ENCODE results near the gene WDFY3.
A peak's percentile ranks its signal among the peaks of the same experiment; 100 is the strongest.

Gene WDFY3

DNA sequence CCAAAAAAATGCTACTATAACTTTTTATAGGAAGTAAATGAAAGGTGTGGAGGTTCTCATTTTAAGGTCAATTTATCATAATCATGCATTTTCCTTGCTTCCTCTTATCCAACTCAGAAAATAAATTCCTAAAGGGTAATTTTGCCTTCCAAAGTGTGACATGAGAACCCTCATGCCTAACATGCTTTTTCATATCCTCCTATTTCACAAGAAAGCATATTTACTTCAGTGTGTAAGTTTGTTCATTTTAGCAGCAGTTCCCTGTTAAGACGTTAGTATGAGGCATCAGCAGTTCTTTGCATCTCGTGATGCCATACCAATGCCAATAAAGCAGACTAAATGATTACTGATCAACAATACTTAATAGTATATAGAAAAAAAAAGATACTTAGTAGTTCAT is 18.4 kb downstream of the WDFY3 start:
- no peak for DNase-seq (ENCODE audit: low read depth, low spot score)

GRCh38 chr4:84944947-84945346 is 21.5 kb downstream of the WDFY3 start:
- DNase-seq (ENCODE audit: low read depth, low spot score): no peak

GRCh38 chr4:84940960-84941359 is 25.5 kb downstream of the WDFY3 start:
- no peak for DNase-seq (ENCODE audit: low read depth, low spot score)

GRCh38 chr4:84939113-84939512 is 27.4 kb downstream of the WDFY3 start:
- DNase-seq (ENCODE audit: low read depth, low spot score): no peak

- DNase-seq (ENCODE audit: low read depth, low spot score): no peak
These were observed 28.2 kb downstream of the WDFY3 start for GRCh38 chr4:84938316-84938715.

DNA sequence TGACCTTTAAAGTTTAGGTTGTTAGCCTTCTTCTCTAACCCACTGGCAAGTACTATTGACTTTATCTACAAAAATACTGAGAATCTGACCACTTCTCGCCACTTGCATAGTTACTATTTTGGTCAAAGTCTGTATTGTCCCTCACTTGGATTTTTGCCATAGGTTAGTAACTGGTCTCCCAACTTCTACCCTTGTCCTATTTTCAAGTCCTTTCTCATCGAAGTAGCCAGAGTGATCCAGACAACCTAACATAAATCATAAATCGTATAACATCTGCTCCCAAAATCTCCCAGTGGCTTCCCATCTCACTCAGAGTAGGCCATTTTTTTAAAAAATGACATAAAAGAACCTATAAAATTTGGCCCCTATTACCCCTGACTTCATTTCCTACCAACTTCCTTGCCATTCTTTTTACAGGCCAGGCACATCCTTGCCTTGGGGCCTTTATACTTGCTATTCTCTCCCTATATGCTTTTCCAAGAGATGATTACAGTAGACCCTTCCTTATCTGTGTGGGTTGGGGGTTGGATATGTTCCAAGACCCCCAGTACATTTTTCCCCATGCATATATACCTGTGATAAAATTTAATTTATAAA is 29.0 kb downstream of the WDFY3 start:
- DNase-seq (ENCODE audit: low read depth, low spot score): no peak

DNA sequence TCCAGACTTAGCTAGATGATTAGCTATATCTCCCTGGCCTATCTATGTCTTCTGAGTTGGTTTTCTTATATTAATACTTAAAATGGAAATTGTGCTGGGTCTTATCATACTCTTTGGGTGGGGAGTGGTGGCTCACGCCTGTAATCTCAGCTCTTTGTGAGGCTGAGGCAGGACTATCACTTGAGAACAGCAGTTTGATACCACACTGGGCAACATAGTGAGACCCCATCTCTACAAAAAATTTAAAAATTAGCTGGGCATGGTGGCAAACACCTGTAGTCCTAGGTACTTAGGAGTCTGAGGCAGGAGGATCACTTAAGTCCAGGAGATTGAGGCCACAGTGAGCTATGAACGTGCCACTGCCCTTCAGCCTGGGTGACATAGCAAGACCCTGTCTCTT is 30.4 kb downstream of the WDFY3 start:
- DNase-seq (ENCODE audit: low read depth, low spot score): no peak

GRCh38 chr4:84932462-84932861 is 34.0 kb downstream of the WDFY3 start:
- DNase-seq (ENCODE audit: low read depth, low spot score): no peak

- DNase-seq (ENCODE audit: low read depth, low spot score): no peak
These were observed 34.5 kb downstream of the WDFY3 start for GRCh38 chr4:84931961-84932360.

GRCh38 chr4:84931274-84931673 is 35.2 kb downstream of the WDFY3 start:
- no peak for DNase-seq (ENCODE audit: low read depth, low spot score)

- DNase-seq (ENCODE audit: low read depth, low spot score): no peak
These were observed 38.4 kb downstream of the WDFY3 start for GRCh38 chr4:84928089-84928488.

- DNase-seq (ENCODE audit: low read depth, low spot score): no peak
These were observed 39.1 kb downstream of the WDFY3 start for GRCh38 chr4:84927428-84927827.

DNA sequence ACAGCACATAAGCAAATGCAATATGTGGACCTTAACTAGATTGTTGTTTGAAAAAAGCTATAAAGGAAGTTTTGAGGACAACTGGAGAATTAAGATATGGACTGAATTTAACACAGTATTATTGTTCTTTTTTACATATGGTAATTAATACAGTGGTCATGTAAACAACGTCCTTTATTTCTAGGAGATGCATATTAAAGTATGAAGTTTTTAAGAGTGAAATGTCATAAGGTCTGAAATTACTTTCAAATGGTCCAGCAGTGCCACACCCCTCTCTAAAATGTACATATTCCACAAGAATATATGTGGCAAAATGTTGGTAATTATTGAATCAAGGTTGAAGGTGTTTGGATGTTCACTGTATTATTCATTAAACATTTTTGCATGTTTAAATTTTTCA is 40.9 kb downstream of the WDFY3 start:
- DNase-seq (ENCODE audit: low read depth, low spot score): no peak

DNA sequence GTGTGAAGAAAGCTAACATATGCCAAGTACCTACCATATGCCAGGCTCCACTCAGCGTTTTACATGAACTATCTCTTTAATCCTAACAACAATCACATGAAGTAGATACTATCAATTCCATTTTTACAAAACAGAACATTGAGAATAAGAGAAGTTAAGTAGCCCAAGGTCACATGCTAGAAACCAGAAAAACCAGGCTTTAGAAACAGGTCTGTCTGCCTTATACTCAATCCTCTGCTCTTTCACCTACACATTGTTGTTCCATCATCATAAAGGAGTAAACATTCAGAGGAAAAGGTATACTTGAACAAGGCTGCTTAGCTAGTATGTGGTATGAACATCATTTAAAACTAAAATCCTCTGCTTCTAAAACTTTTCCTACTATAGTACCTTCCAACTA is 42.1 kb downstream of the WDFY3 start:
- no peak for DNase-seq (ENCODE audit: low read depth, low spot score)

DNA sequence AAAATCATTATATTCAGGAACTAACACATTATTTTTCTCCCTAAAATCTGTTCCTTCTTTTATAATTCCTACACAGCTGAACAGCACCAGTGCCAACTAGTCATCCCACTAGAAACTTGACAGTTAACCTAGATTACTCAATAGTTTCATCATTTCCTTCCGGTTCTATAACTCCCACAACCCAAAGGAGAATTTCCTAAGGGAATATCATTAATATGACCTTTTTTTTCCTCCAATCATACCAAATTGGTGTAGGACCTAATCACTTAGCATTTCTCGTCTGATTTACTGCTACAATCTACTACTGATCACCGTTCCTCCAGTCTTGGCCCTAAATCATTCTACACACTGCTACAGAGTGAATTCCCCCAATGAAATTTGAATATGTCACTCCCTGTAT is 45.9 kb downstream of the WDFY3 start:
- no peak for DNase-seq (ENCODE audit: low read depth, low spot score)

GRCh38 chr4:84917869-84918600 is 48.5 kb downstream of the WDFY3 start:
- DNase-seq (ENCODE audit: low read depth, low spot score): no peak

GRCh38 chr4:84917086-84917821 is 49.2 kb downstream of the WDFY3 start:
- no peak for DNase-seq (ENCODE audit: low read depth, low spot score)

DNA sequence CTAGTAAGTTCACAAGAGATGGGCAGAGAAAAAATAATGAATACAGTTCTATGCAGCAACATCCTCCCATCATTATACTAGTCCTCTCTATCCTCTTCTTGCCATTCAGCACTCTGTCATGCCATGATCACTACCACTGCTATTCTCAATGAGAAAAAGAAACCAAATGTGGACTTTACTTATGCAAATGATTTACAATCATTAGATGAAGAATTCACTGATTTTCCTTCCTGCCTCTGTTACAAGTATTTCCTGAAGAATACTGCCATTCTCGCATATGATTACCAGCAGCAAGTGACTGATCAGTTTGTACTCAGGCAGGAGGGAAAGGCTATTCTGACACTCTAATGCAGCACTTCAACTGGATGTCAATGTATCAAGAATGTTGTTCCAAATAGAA is 50.3 kb downstream of the WDFY3 start:
- DNase-seq (ENCODE audit: low read depth, low spot score): no peak

DNA sequence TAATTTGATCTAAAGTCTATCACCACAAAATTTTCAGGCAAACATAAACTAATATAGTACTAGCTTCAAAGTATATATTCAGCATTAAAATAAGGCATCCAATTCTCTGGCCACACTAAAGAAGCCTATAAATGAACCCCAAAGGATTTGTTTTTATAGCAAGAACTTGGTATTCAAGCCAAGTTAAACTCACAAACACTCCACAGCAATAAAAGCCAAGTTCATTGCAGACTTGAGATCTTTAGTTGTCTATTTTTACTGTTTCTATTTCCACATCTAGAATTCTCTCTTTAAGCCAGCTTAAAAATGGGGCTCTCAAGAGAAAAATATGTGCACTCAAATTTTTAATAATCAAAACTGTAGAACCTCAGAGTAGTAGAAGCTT is 51.1 kb downstream of the WDFY3 start:
- peak; percentile 6 for DNase-seq (ENCODE audit: low read depth, low spot score)

GRCh38 chr4:84914686-84915395 is 51.6 kb downstream of the WDFY3 start:
- no peak for DNase-seq (ENCODE audit: low read depth, low spot score)

DNA sequence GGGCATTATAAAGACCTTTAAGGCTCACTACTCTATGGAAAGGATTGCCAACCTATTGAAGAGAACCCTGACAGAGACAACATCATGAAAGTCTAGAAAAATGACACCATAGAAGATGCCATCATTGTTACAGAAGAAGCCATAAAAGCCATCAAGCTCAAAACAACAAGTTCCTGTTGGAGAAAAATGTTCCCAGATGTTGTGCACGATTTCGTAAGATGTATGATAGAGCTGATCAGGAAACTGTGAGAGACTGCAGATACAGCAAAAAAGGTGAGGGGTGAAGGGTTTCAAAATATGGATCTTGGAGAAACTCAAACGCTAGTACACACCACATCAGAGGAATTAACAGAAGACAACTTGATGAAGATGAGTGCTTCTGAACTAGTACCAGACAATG is 53.3 kb downstream of the WDFY3 start:
- DNase-seq (ENCODE audit: low read depth, low spot score): no peak

DNA sequence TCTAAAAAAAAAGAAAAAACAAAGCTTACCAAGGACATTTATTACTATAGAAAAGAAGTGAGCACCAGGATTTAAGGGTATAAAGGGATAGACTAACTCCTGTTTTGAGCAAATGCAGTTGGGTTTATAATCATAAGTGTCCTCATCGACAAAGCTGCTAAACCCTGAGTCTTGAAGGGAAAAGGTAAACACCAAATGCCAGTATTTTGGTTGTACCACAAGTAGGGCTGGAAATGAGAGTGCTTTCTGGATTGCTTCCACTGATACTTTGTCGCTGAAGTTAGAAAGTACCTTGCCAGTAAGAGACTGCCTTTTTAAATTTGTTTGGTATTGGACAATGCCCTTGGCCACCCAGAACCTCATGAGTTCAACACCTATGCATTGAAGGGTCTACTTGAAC is 53.7 kb downstream of the WDFY3 start:
- no peak for DNase-seq (ENCODE audit: low read depth, low spot score)
